A549 treated with dexamethasone at 1 μM for 4 hours (cell line): ENCODE results near the gene PSMB5. TPM values are rescaled to one million over a fixed set of nuclear protein-coding genes. Genes with fewer than 3 reads are reported as not detected.

Experiments
- total RNA-seq: library from RNA; stranded (reverse); fragments of 200-300 nt; extraction: Qiagen RNA extraction; gene quantifications from 5 replicates; pipeline ENCODE4 v1.2.3, GENCODE V29; 2022

Gene PSMB5
- total RNA-seq = 285 to 323 TPM (median 302 TPM) in 5 replicates

DNA sequence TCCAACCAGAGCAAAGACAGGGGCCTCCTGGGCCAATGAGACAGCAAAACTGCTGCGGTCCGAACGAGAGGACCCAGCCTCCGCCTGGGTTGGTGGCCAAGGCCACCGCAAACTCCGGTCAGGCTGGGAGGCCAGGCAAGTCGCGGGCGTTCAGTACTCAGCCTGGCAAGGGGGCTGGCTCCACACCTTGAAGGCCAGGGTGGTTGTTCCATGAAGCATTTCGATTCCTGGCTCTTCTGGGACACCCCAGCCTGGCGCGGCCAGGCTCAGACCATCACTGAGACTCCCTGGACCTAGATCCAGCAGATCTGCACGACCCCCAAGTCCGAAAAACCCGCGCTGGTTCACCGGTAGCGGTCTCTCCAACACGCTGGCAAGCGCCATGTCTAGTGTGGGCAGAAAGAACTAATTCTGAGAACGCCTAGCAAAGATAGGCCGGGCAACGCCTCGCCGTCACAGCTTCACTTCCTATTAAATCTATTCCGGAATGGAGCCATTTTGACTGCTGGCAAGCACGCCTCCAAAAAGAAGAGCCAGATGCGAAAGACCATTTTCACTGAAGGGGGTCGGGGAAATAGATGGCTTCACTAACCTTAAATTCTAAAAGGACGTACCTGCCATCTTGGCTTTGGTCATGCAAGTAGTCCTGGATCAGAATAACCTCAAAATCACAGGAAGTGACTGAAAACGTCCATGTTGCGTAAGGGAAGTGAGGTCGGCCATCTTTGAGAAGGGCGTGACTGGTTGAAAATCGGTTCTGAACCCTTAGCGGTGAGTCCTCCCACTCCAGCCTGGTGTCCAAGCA, at the start of gene PSMB5:
PSMB5 (minus strand) TSS at position 403 of the 805 bp plus-strand sequence; CDS start at position 384, 19 bp downstream.

DNA sequence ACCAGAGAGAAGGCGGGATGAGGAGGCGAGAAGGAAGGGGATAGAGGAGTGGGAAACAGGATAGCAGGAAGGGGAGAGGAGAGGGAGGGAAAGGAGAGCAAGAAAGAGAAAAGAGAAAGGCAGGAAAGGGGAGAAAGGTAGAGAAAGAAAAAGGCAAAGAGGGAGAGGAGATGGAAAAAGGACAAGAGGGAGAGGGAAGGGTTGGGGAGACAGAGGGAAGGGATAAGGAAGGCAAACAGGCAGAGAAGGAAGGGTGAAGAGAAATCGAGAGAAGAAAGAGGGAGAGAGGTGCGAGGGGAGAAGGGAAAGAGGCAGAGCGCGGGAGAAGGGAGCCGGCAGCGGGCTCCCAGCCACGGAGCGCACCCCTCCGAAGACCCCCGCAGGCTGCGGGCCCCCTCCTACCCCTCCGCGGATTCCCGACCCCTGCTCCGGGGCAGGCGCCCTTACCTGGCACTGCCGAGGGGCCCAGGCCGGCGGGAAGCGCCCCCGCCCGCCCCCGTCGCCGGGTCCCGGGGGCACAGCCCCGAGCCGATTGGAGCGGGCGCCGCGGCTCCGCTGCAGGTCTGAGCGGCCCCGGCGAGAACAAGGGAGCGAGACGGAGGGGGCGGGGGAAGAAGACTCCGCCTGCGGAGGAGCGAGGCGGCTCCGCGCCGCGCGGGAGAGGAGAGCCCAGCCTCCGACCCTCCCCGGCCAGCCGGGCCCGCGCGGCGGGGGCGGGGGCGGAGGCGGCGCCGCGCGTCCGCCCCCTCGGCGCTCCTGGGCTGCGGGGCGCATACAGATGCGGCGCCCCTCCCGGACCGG, 22.5 kb upstream of the PSMB5 start, which contains the start of gene CDH24:
CDH24 (minus strand) TSS at position 565 of the 801 bp plus-strand sequence. CDS start 1,787 bp downstream, outside the sequence.

DNA sequence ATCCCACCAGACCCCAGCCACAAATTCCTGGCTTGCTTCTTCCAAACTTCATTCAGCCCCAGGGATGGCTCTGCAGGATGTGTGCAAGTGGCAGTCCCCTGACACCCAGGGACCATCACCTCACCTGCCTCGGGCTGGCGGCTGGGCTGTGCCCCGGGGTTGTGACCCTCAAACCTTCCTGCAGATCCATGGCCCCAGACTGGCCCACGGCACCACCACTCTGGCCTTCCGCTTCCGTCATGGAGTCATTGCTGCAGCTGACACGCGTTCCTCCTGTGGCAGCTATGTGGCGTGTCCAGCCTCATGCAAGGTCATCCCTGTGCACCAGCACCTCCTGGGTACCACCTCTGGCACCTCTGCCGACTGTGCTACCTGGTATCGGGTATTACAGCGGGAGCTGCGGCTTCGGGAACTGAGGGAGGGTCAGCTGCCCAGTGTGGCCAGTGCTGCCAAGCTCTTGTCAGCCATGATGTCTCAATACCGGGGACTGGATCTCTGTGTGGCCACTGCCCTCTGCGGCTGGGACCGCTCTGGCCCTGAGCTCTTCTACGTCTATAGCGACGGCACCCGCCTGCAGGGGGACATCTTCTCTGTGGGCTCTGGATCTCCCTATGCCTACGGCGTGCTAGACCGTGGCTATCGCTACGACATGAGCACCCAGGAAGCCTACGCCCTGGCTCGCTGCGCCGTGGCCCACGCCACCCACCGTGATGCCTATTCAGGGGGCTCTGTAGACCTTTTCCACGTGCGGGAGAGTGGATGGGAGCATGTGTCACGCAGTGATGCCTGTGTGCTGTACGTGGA, 7.7 kb upstream of the PSMB5 start, which contains the start of gene PSMB11:
PSMB11 (plus strand) TSS at position 51 of the 804 bp plus-strand sequence; CDS start at position 65, 14 bp downstream.

DNA sequence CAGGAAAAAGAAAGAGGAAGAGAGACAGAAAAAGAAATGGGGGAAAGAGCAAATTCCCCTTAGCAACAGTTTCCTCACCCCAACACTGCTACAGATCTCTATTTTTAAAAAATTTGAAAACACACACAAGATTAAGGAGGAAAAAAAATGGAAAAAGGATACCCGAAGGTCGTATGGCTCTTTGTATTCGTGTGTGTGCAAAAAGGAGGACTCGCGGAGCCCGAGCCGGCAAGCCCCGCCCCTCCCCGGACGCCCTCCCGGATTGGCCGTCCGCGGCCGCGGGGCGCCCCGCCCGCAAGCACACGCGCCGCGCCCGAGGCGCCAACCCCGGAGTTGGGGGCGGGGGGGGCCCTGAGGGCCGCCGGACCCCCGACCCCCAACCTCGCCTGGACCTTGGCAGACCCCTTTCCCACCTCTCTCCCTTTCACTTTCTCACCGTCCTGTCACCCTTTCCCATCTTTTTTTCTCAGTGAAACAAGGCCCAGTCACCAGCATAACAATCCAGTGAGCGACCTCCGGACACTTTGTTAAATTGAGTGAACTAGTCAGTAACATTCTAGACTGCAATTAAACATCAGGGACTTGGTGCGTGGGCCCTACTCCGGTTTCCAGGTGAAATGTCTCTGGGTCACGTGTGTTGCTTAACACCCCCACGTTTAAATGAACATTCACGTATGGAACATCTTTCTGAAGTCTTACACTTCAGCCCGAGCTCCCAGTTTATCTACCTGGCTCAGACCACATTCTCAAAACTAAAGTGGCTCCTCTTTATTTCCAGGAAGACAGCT, 24.6 kb downstream of the PSMB5 start, which contains the start of gene C14orf93:
C14orf93 (minus strand) TSS at position 205 of the 788 bp plus-strand sequence. CDS start 11,120 bp downstream, outside the sequence.

DNA sequence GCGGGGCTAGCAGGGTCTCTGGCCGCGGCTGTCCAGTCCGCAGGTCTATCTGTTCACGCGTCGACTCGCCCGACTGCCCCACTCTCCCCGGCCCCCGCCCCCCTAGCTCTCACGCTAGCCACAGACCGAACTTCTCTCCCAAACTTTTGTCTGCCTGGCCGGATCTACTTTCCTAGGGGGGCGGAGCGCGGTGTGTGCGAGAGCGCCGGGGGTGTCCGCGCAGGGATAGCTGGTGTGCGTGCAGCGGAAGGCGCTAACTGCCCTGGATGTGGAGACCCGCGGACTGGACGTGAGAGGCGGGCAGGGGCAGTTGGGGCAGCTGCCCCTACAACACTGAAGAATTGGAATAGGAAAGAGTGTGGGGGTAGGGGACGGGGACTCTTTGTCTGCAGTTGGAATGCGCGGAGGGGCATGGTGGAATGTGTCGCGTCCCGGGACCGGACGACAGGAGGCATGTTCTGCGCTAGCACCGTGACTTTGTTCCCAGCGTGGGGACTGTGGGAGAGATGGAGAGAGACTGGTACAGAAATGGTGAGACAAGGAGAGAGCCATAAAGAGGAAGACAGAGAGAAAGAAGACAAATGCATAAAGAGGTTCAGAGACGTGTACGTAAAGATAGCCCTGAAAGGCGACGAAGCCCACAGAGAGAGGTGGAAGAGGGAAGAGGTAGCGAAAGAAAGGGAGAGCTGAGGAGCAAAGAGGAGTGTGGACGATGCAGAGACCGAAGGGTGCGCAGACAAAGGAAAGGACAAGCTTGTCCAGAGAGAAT, 52.0 kb downstream of the PSMB5 start, which contains the start of gene AJUBA:
AJUBA (minus strand) TSS at position 75 of the 769 bp plus-strand sequence. CDS start 285 bp downstream, outside the sequence.

Other genes starting within 250 kb of the PSMB5 start
- gene SLC7A7, start 219.5 kb downstream of the PSMB5 start, total RNA-seq = 19.4 to 25.6 TPM (median 23.4 TPM) in 5 replicates
- gene MRPL52, start 205.0 kb downstream of the PSMB5 start, total RNA-seq = 154 to 212 TPM (median 189 TPM) in 5 replicates
- gene MMP14, start 198.3 kb downstream of the PSMB5 start, total RNA-seq = 0.52 to 0.78 TPM (median 0.69 TPM) in 5 replicates
- gene LRP10, start 163.2 kb downstream of the PSMB5 start, total RNA-seq = 54.7 to 82.1 TPM (median 77.7 TPM) in 5 replicates
- 0.16 to 0.41 TPM (median 0.39 TPM) in 5 replicates for gene REM2, start 151.7 kb downstream of the PSMB5 start, total RNA-seq
- gene RBM23, start 115.8 kb downstream of the PSMB5 start, total RNA-seq = 54.9 to 59.6 TPM (median 58.2 TPM) in 5 replicates
- 101 to 124 TPM (median 113 TPM) in 5 replicates for gene PRMT5, start 105.5 kb downstream of the PSMB5 start, total RNA-seq
- gene HAUS4, start 77.8 kb downstream of the PSMB5 start, total RNA-seq = 31.2 to 34.5 TPM (median 32.6 TPM) in 5 replicates
- 28.8 to 36.7 TPM (median 33.7 TPM) in 5 replicates for gene AJUBA, start 52.3 kb downstream of the PSMB5 start, total RNA-seq
- gene C14orf93, start 24.8 kb downstream of the PSMB5 start, total RNA-seq = 2.7 to 3.9 TPM (median 3.6 TPM) in 5 replicates
- gene PSMB11, start 7.3 kb upstream of the PSMB5 start, total RNA-seq = not detected in 5 replicates
- gene CDH24, start 22.6 kb upstream of the PSMB5 start, total RNA-seq = 2.1 to 4.4 TPM (median 3.8 TPM) in 5 replicates
- 80.5 to 104 TPM (median 99.1 TPM) in 5 replicates for gene ACIN1, start 60.2 kb upstream of the PSMB5 start, total RNA-seq
- gene C14orf119, start 60.6 kb upstream of the PSMB5 start, total RNA-seq = 77.4 to 90.2 TPM (median 85.3 TPM) in 5 replicates
- gene CIROP, start 70.1 kb upstream of the PSMB5 start, total RNA-seq = 0.06 TPM in 1 of 5 replicates, not detected in the others
- not detected in 5 replicates for gene CEBPE, start 84.4 kb upstream of the PSMB5 start, total RNA-seq
- gene SLC7A8, start 148.8 kb upstream of the PSMB5 start, total RNA-seq = 2.1 to 3.2 TPM (median 2.8 TPM) in 5 replicates
- gene RNF212B, start 203.0 kb upstream of the PSMB5 start, total RNA-seq = not detected in 5 replicates